HepG2 (cell line): ENCODE measurements around the gene KCNN2. TPM values are rescaled to one million over a fixed set of nuclear protein-coding genes. Genes with fewer than 3 reads are reported as not detected.

Source experiments
- ATAC-seq: fragments of 200-7000 bp; cut with Tn5 transposase; 3 replicates; pipeline ENCODE4 v1.9.1; 2020; ENCODE audit warnings: mild to moderate bottlenecking, moderate library complexity
- BruUV-seq: library from RNA; stranded (reverse); fragments of 400-500 nt; replicated peaks from 2 replicates; lab custom pipeline; 2021; lab: Mats Ljungman, UMichigan
- CTCF ChIA-PET: fragments of 300-600 bp; formaldehyde crosslinking; extraction: SDS; loops from one replicate; lab custom pipeline; 2021; ENCODE audit warnings: low total read pairs, inconsistent platforms, low intra/inter-chr PET ratio; lab: Yijun Ruan, JAX
- POLR2A ChIA-PET: fragments of 350-600 bp; sonication (Branson Sonifier 250); formaldehyde crosslinking; loops from one replicate; lab custom pipeline; 2020; ENCODE audit warnings: antibody characterized with exemption, inconsistent platforms; lab: Yijun Ruan, JAX
- DNase-seq: peaks from one replicate; pipeline ENCODE4 v3.0.0-alpha.2; 2015; ENCODE audit warnings: low spot score
- FAIRE-seq: peaks from 3 replicates; lab custom pipeline; 2011; peaks lifted over from hg19 to GRCh38; lab: Jason Lieb, UNC
- H2AFZ ChIP-seq: one replicate; pipeline ENCODE4 v1.6.1; 2011; ENCODE audit warnings: low read length, inconsistent platforms
- H3K27ac ChIP-seq: fragments of 300-600 bp; 3 replicates; pipeline ENCODE4 v1.8.0; 2011; ENCODE audit warnings: mixed run types, mild to moderate bottlenecking, mixed read lengths, low read length, inconsistent platforms; ENCODE audit not compliant: insufficient read depth; ENCODE audit errors: extremely low read length
- H3K27me3 ChIP-seq, 2 experiments: fragments of 200-600 bp in 1 of 2; 2 replicates in 1 of 2; 3 replicates in 1 of 2; pipeline versions ENCODE4 v1.6.0 to v1.8.0; 2011; ENCODE audit warnings: low read length in 2 of 2, mild to moderate bottlenecking in 2 of 2, moderate library complexity in 2 of 2, inconsistent platforms in 1 of 2; ENCODE audit not compliant: insufficient read depth in 2 of 2, control insufficient read depth in 1 of 2
- H3K36me3 ChIP-seq, 2 experiments: fragments of 200-600 bp in 1 of 2; replicated peaks in 1 of 2; 2 replicates in 1 of 2; 3 replicates in 1 of 2; pipeline versions ENCODE4 v1.5.1 to v1.8.0; 2011; ENCODE audit warnings: low read length in 2 of 2, inconsistent platforms in 1 of 2; ENCODE audit not compliant: insufficient read depth in 2 of 2, control insufficient read depth in 1 of 2
- H3K4me1 ChIP-seq: 2 replicates; pipeline ENCODE4 v1.5.1; 2012; ENCODE audit warnings: low read length, inconsistent platforms; ENCODE audit not compliant: insufficient read depth
- H3K4me2 ChIP-seq: 2 replicates; pipeline ENCODE4 v1.6.0; 2011; ENCODE audit warnings: low read depth, low read length, inconsistent platforms
- H3K4me3 ChIP-seq, 3 experiments: fragments of 200-600 bp in 1 of 3; sonication (generic), shearing (Covaris generic) in 1 of 3; replicated peaks in 1 of 3; 2 replicates each; pipeline ENCODE4 v1.5.1; 2011 to 2016; ENCODE audit warnings: low read length in 3 of 3, inconsistent platforms in 2 of 3, low read depth in 2 of 3, mild to moderate bottlenecking in 2 of 3, control low read depth in 1 of 3, mixed read lengths in 1 of 3; ENCODE audit not compliant: insufficient read depth in 1 of 3
- H3K79me2 ChIP-seq: one replicate; pipeline ENCODE4 v1.6.1; 2011; ENCODE audit warnings: low read length, inconsistent platforms; ENCODE audit not compliant: insufficient read depth
- H3K9ac ChIP-seq: 2 replicates; pipeline ENCODE4 v1.6.0; 2011; ENCODE audit warnings: mild to moderate bottlenecking, low read depth, low read length, inconsistent platforms; ENCODE audit not compliant: insufficient read depth
- H3K9me3 ChIP-seq: 2 replicates; pipeline ENCODE4 v1.5.1; 2012; ENCODE audit warnings: mild to moderate bottlenecking, low read length
- H4K20me1 ChIP-seq: 2 replicates; pipeline ENCODE4 v1.6.0; 2011; ENCODE audit warnings: inconsistent platforms, mild to moderate bottlenecking, low read length, moderate library complexity; ENCODE audit not compliant: insufficient read depth
- ATF7 ChIP-seq, 2 experiments: fragments of 450-650 bp in 1 of 2; sonication (generic) in 1 of 2; formaldehyde crosslinking in 1 of 2; IDR thresholded peaks; 2 replicates each; pipeline versions ENCODE4 v1.4.0 to v1.6.1; 2016 to 2020; ENCODE audit warnings: antibody characterized with exemption in 1 of 2, mild to moderate bottlenecking in 1 of 2, missing genetic modification reagents in 1 of 2
- BRCA1 ChIP-seq: sonication (generic); formaldehyde crosslinking; IDR thresholded peaks from 2 replicates; pipeline ENCODE4 v1.4.0; 2020; ENCODE audit warnings: missing genetic modification reagents
- HMG20B ChIP-seq: conservative IDR thresholded peaks from 2 replicates; pipeline ENCODE4 v1.6.1; 2016; ENCODE audit warnings: missing genetic modification reagents, missing compliant biosample characterization
- KLF11 ChIP-seq: IDR thresholded peaks from 2 replicates; pipeline ENCODE4 v1.6.1; 2016; ENCODE audit warnings: missing compliant biosample characterization
- NFE2L2 ChIP-seq: fragments of 150-350 bp; IDR thresholded peaks from 2 replicates; pipeline ENCODE4 v1.6.1; 2014; ENCODE audit warnings: low read length
- NFIB ChIP-seq: sonication (generic); formaldehyde crosslinking; IDR thresholded peaks from 2 replicates; pipeline ENCODE4 v1.9.0; 2021; ENCODE audit warnings: missing genetic modification reagents, mild to moderate bottlenecking, borderline replicate concordance
- ZBTB8A ChIP-seq: sonication (generic); formaldehyde crosslinking; IDR thresholded peaks from 2 replicates; pipeline ENCODE4 v1.4.0; 2020; ENCODE audit warnings: mild to moderate bottlenecking, low read depth, missing genetic modification reagents, borderline replicate concordance
- ZEB1 ChIP-seq: IDR thresholded peaks from 2 replicates; pipeline ENCODE4 v1.6.1; 2012; ENCODE audit warnings: mild to moderate bottlenecking, low read depth, inconsistent platforms; ENCODE audit not compliant: insufficient replicate concordance
- ZNF253 ChIP-seq: sonication (generic); formaldehyde crosslinking; IDR thresholded peaks from 2 replicates; pipeline ENCODE4 v1.8.0; 2022; ENCODE audit warnings: mild to moderate bottlenecking, missing genetic modification reagents, borderline replicate concordance
- ZNF430 ChIP-seq: sonication (generic); formaldehyde crosslinking; IDR thresholded peaks from 2 replicates; pipeline ENCODE4 v1.9.0; 2021; ENCODE audit warnings: mild to moderate bottlenecking, missing genetic modification reagents
- WGBS: methylation state at CpG from one replicate; pipeline ENCODE4 v1.1.6; 2017; ENCODE audit warnings: low lambda C conversion rate; 5-methylcytosine and 5-hydroxymethylcytosine counted together
- in situ Hi-C: cut with HindIII; loops from 2 replicates; pipeline ENCODE4 v1.10.0; 2017; ENCODE audit warnings: low pct_unique_long_range_greater_than_20kb; ENCODE audit not compliant: extremely low pct_ligation_motif_present
- intact Hi-C: fragments of 100-400 bp; cut with micrococcal nuclease; formaldehyde crosslinking; loops from one replicate; pipeline ENCODE4 v1.10.0; 2022; ENCODE audit not compliant: unreplicated experiment
- polyA plus RNA-seq, 8 experiments: library from polyadenylated mRNA; depleted of rRNA in 3 of 8; stranded (reverse) in 7 of 8; unstranded in 1 of 8; fragments of >200 nt; fragmentation: Illumina TruSeq in 4 of 8; extraction: Trizol in 4 of 8; gene quantifications; 2 replicates each; pipeline versions ENCODE4 v1.2.1 to v1.2.3, GENCODE V29; 2011 to 2016; ENCODE audit warnings: low read depth in 4 of 8, missing spikeins in 1 of 8, mixed read lengths in 1 of 8; ENCODE audit not compliant: insufficient read depth in 1 of 8
- total RNA-seq, 5 experiments: library from RNA; depleted of rRNA; stranded (reverse); fragments of >200 nt; fragmentation: Illumina TruSeq; extraction: Trizol; gene quantifications; 2 replicates each; pipeline ENCODE4 v1.2.3, GENCODE V29; 2016; ENCODE audit warnings: low read depth in 1 of 5
- TF ChIP-seq, protein P1 (sequence below): sonication (generic); formaldehyde crosslinking; IDR thresholded peaks from 2 replicates; pipeline ENCODE4 v1.4.0; 2020; ENCODE audit warnings: missing genetic modification reagents, borderline replicate concordance
- TF ChIP-seq, protein P2 (sequence below): IDR thresholded peaks from 2 replicates; pipeline ENCODE4 v1.6.1; 2016; ENCODE audit warnings: low read depth, control low read depth
- TF ChIP-seq, protein P3 (sequence below): sonication (generic); formaldehyde crosslinking; IDR thresholded peaks from 2 replicates; pipeline ENCODE4 v1.4.0; 2020; ENCODE audit warnings: mild to moderate bottlenecking, missing genetic modification reagents

Gene KCNN2
- total and polyA plus RNA-seq, 2 of the 13 experiments (the other 11 are each of a cell fraction or from before 2014, with no cell fraction given): not detected

DNA sequence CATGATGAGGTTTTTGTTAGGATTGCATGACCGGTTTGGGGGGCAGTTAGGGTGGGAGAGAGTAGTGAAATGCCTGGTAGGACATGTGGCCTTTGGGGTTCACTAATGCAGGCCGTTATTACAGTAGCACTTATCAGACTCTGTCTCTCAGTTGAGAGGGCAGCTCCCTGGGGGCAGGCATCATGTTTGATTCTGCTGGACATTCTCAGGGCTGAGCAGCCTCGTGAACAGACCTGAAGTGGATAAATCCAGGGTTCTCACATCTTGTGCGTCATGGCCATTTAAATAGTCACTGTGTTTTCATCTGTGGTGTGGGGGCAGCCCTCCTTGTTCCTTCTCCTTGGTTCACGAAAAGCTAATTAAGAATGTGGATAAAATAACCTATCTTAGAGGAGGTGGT, 18.9 kb downstream of the KCNN2 start:
- Histone ChIP-seq H3K27ac (no peak overlapping the region), H3K4me2 (no peak overlapping the region), H3K4me1 (no peaks in the 10 kb centered on the region), H3K9me3 (no peaks in the 10 kb centered on the region), H4K20me1 (no peaks in the 10 kb centered on the region), H3K27me3 (no peaks in the 10 kb centered on the region), H2AFZ (no peak overlapping the region), H3K9ac (no peak overlapping the region), H3K4me3 (no peak overlapping the region), H3K79me2 (no peaks in the 10 kb centered on the region), H3K36me3 (no peaks in the 10 kb centered on the region)
- ChIA-PET POLR2A (no interaction called here), CTCF (no interaction called here)
- 0% methylated on average over 5 of the region's 5 CpGs for WGBS
- ATAC-seq: no peak
- TF ChIP-seq HMG20B (CRISPR knock-in tag) (no peak), ATF7 (IDR thresholded peaks at IDR 0.05) (no peak), ATF7 (CRISPR knock-in tag; IDR thresholded peaks at IDR 0.05) (no peak), ZNF253 (CRISPR knock-in tag) (no peak)
- TF ChIP-seq, protein P1, sequence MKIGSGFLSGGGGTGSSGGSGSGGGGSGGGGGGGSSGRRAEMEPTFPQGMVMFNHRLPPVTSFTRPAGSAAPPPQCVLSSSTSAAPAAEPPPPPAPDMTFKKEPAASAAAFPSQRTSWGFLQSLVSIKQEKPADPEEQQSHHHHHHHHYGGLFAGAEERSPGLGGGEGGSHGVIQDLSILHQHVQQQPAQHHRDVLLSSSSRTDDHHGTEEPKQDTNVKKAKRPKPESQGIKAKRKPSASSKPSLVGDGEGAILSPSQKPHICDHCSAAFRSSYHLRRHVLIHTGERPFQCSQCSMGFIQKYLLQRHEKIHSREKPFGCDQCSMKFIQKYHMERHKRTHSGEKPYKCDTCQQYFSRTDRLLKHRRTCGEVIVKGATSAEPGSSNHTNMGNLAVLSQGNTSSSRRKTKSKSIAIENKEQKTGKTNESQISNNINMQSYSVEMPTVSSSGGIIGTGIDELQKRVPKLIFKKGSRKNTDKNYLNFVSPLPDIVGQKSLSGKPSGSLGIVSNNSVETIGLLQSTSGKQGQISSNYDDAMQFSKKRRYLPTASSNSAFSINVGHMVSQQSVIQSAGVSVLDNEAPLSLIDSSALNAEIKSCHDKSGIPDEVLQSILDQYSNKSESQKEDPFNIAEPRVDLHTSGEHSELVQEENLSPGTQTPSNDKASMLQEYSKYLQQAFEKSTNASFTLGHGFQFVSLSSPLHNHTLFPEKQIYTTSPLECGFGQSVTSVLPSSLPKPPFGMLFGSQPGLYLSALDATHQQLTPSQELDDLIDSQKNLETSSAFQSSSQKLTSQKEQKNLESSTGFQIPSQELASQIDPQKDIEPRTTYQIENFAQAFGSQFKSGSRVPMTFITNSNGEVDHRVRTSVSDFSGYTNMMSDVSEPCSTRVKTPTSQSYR (CRISPR knock-in tag): no peak
- intact Hi-C loops: no loop called here
- no peak for DNase-seq
- FAIRE-seq: no peak
- in situ Hi-C loops: no loop called here
- BruUV-seq: no TSS peak

DNA sequence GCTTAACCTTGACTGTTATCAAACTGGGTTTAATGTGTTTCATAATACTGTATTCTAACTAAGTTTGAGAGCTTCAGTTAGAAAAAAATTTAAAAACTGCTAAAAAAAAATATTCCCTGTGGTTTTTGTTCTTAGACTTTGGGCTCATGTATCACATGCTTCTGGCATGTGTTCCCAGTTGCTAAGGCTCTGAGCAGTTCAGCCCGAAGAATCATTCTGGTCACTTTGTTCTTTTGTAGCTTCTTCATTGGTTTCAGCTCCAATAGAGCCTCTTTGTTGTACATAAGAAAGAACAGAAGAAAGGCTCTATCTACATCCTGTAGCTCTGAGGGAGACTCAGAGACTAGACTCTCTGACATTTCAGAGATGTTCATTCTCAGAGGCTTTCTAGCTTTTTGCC, 25.6 kb downstream of the KCNN2 start:
- ChIA-PET POLR2A (no interaction called here), CTCF (no interaction called here)
- no peak overlapping the region for H3K9ac ChIP-seq
- H4K20me1 ChIP-seq: no peaks in the 10 kb centered on the region
- FAIRE-seq (no peak), DNase-seq (no peak), ATAC-seq (no peak)
- WGBS: 0% methylated on average over 1 of the region's 1 CpG
- H3K4me1 ChIP-seq: no peaks in the 10 kb centered on the region
- no peaks in the 10 kb centered on the region for H3K36me3 ChIP-seq
- H3K79me2 ChIP-seq: no peaks in the 10 kb centered on the region
- H3K27me3 ChIP-seq: no peaks in the 10 kb centered on the region
- no peak overlapping the region for H3K4me2 ChIP-seq
- in situ Hi-C loops: no loop called here
- H3K9me3 ChIP-seq: no peaks in the 10 kb centered on the region
- no peak overlapping the region for H3K4me3 ChIP-seq
- intact Hi-C loops: no loop called here
- no peak overlapping the region for H3K27ac ChIP-seq
- no TSS peak for BruUV-seq
- H2AFZ ChIP-seq: no peak overlapping the region
- TF ChIP-seq, protein P2, sequence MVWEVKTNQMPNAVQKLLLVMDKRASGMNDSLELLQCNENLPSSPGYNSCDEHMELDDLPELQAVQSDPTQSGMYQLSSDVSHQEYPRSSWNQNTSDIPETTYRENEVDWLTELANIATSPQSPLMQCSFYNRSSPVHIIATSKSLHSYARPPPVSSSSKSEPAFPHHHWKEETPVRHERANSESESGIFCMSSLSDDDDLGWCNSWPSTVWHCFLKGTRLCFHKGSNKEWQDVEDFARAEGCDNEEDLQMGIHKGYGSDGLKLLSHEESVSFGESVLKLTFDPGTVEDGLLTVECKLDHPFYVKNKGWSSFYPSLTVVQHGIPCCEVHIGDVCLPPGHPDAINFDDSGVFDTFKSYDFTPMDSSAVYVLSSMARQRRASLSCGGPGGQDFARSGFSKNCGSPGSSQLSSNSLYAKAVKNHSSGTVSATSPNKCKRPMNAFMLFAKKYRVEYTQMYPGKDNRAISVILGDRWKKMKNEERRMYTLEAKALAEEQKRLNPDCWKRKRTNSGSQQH (CRISPR knock-in tag): no peak
- TF ChIP-seq KLF11 (CRISPR knock-in tag): no peak
- TF ChIP-seq ZNF430 (CRISPR knock-in tag): no peak
- no peak for TF ChIP-seq NFE2L2
- TF ChIP-seq NFIB (CRISPR knock-in tag): no peak
- no peak for TF ChIP-seq BRCA1 (CRISPR knock-in tag)
- TF ChIP-seq, protein P3, sequence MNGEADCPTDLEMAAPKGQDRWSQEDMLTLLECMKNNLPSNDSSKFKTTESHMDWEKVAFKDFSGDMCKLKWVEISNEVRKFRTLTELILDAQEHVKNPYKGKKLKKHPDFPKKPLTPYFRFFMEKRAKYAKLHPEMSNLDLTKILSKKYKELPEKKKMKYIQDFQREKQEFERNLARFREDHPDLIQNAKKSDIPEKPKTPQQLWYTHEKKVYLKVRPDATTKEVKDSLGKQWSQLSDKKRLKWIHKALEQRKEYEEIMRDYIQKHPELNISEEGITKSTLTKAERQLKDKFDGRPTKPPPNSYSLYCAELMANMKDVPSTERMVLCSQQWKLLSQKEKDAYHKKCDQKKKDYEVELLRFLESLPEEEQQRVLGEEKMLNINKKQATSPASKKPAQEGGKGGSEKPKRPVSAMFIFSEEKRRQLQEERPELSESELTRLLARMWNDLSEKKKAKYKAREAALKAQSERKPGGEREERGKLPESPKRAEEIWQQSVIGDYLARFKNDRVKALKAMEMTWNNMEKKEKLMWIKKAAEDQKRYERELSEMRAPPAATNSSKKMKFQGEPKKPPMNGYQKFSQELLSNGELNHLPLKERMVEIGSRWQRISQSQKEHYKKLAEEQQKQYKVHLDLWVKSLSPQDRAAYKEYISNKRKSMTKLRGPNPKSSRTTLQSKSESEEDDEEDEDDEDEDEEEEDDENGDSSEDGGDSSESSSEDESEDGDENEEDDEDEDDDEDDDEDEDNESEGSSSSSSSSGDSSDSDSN (CRISPR knock-in tag): no peak
- no peak for TF ChIP-seq ZEB1
- no peak for TF ChIP-seq ZBTB8A (CRISPR knock-in tag)
